Measurements from ENCODE around the gene DMRTA2.

DNA sequence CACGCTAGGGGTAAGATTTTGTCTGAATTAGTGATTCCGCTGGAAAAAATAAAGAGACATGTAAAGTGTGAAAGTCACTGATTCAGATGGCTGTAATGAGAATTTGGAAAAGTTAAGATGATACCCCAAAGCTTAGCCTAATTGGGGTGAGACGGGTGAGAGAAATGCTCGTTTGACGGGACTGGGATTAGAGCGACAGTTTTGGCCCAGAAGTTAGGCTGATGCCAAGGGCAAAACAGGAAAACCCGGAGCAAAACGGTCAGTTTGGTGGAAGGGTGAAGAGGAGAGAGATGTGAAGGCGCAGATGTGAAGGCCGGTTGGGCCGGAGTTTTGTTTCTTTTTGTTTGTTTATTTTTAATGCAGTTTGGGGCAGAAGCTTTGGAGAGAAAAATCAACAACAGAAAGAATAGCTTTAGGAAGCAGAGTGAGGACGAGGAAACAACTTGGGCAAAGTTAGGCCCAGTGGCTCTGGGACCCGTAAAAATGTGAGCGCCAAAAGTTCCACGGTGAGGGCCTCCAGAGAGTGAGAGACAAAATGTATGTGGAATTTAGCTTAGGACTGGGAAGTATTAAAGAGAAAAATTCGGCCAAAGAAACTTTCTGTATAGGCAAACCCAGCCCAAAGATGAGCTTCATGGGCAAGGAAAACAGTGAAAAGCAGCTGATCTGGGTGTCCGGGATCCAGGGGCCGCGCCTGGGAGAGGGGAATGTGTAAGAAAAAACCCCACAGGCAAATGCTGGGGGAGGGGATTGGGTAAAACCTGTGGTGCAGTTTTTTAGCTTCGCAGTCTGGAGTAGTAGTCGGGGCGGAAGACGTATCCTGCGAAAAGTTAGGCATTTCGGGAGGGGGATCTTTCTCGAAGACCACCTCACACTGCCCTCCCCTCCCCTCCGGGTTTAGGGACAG, 1.2 kb downstream of the DMRTA2 start:
- TF ChIP-seq POLR2A (IDR thresholded peaks at IDR 0.05) = no peak
- TF ChIP-seq, protein P1, sequence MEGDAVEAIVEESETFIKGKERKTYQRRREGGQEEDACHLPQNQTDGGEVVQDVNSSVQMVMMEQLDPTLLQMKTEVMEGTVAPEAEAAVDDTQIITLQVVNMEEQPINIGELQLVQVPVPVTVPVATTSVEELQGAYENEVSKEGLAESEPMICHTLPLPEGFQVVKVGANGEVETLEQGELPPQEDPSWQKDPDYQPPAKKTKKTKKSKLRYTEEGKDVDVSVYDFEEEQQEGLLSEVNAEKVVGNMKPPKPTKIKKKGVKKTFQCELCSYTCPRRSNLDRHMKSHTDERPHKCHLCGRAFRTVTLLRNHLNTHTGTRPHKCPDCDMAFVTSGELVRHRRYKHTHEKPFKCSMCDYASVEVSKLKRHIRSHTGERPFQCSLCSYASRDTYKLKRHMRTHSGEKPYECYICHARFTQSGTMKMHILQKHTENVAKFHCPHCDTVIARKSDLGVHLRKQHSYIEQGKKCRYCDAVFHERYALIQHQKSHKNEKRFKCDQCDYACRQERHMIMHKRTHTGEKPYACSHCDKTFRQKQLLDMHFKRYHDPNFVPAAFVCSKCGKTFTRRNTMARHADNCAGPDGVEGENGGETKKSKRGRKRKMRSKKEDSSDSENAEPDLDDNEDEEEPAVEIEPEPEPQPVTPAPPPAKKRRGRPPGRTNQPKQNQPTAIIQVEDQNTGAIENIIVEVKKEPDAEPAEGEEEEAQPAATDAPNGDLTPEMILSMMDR (IDR thresholded peaks at IDR 0.05) = no peak
- no peak for TF ChIP-seq POLR2AphosphoS5 (IDR thresholded peaks at IDR 0.05)

Data from prostate gland (tissue), 2 donors.